Keratinocyte (primary cell): ENCODE results near the gene MYMX.

Source experiments
- EZH2 ChIP-seq: IDR thresholded peaks from one replicate; pipeline ENCODE4 v1.6.1; 2012; ENCODE audit warnings: inconsistent platforms, mild to moderate bottlenecking, low read length, moderate library complexity
- TF ChIP-seq, protein P1 (sequence below), 3 experiments: IDR thresholded peaks in 1 of 3; conservative IDR thresholded peaks in 1 of 3; optimal IDR thresholded peaks in 1 of 3; 2 replicates in 2 of 3; 3 replicates in 1 of 3; pipeline versions ENCODE3 to v1.5.1; 2011; ENCODE audit warnings: low read length in 3 of 3, mild to moderate bottlenecking in 3 of 3, moderate library complexity in 2 of 3, control low read depth in 1 of 3, inconsistent platforms in 1 of 3; ENCODE audit not compliant: insufficient read depth in 2 of 3; ENCODE audit errors: extremely low read depth in 1 of 3

DNA sequence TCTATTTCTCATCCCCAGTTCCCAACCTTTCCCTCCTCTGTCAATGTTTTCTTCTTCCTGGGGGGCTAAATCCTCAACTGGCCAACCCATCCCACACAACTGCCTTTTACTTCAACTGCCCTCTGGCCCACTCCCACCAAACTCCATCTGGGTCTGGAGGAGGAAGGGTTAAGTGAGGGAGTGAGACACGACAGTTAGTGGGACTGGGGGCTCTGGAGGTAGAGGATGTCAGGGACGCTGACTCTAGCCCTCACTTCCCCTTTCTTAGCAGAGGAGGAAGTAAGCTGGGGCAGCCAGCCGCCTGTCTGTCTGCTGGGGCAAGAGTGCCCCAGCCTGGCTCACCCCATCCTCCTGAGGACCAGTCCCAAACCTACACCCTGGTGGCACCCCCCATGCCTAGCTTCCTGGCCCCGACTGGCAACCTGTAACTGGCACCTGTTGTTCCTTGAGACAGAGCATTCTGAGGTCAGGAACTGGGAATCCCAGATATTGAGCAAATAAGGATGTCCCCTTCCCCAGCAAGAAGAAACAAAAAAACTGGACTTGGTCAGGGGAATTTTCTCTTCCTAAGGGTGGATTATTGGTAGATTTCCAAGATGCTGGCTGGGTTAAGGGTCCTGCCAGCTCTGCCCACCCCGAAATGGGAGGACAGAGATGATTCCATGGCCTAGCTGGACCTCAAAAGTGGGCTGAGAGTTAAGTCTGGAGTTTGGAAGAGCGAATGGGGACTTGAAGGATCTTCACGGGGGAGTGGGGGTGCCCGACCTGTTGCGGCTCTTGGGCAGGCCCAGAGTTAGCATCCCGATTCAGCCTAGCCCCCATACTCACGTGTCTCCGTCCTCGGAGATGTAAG lies 47.7 kb downstream of the MYMX start:
- TF ChIP-seq, protein P1, sequence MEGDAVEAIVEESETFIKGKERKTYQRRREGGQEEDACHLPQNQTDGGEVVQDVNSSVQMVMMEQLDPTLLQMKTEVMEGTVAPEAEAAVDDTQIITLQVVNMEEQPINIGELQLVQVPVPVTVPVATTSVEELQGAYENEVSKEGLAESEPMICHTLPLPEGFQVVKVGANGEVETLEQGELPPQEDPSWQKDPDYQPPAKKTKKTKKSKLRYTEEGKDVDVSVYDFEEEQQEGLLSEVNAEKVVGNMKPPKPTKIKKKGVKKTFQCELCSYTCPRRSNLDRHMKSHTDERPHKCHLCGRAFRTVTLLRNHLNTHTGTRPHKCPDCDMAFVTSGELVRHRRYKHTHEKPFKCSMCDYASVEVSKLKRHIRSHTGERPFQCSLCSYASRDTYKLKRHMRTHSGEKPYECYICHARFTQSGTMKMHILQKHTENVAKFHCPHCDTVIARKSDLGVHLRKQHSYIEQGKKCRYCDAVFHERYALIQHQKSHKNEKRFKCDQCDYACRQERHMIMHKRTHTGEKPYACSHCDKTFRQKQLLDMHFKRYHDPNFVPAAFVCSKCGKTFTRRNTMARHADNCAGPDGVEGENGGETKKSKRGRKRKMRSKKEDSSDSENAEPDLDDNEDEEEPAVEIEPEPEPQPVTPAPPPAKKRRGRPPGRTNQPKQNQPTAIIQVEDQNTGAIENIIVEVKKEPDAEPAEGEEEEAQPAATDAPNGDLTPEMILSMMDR (optimal IDR thresholded peaks at IDR 0.05 in 1 of 3, IDR thresholded peaks at IDR 0.05 in 1 of 3, conservative IDR thresholded peaks at IDR 0.05 in 1 of 3; ENCODE audit: extremely low read depth in 1 of 3, insufficient read depth in 2 of 3, low read length in 3 of 3) = no peak
- no peak for TF ChIP-seq EZH2
